ENCODE data around the gene ZNF526. TPM values are rescaled to one million over a fixed set of nuclear protein-coding genes. Genes with fewer than 3 reads are reported as not detected.
A peak's percentile ranks its signal among the peaks of the same experiment; 100 is the strongest.

ZNF526 gene
- total and polyA plus RNA-seq, 9 of the 15 experiments (the other 6 are each of a cell fraction or from before 2014, with no cell fraction given), result 1.3 to 17.9 (median 6.2) TPM

GRCh38 chr19:42219812-42220750 lies at the start of gene ZNF526 (continued):
- TF ChIP-seq MNT (conservative IDR thresholded peaks at IDR 0.05) (peak; percentile 85 to 90), E2F4 (CRISPR knock-in tag; IDR thresholded peaks at IDR 0.05; ENCODE audit: low read depth) (no peak), TAF7 (tag; IDR thresholded peaks at IDR 0.05) (peak; percentile 61; the same call in 1 of the 2 replicates), SMARCE1 (IDR thresholded peaks at IDR 0.05) (0 out of 2 replicates have a peak, but pooled peaks have one; percentile 4), FOXJ3 (CRISPR knock-in tag; IDR thresholded peaks at IDR 0.05) (no peak), THRAP3 (IDR thresholded peaks at IDR 0.05; ENCODE audit: borderline replicate concordance) (no peak), CBX8 (IDR thresholded peaks at IDR 0.05; ENCODE audit: borderline replicate concordance, extremely low read depth, low read depth, low read length, poor library complexity, severe bottlenecking) (no peak), PTBP1 (IDR thresholded peaks at IDR 0.05; ENCODE audit: low read depth, low read length) (no peak), GABPB2 (CRISPR knock-in tag; conservative IDR thresholded peaks at IDR 0.05) (no peak), KAT8 (IDR thresholded peaks at IDR 0.05; ENCODE audit: low read depth) (no peak), ZNF592 (IDR thresholded peaks at IDR 0.05) (peak; percentile 75; the same call in 1 of the 2 replicates), MLX (CRISPR knock-in tag; conservative IDR thresholded peaks at IDR 0.05) (no peak), ZNF274 (IDR thresholded peaks at IDR 0.05; ENCODE audit: borderline replicate concordance, low read depth, low read length) (no peak), GABPA (tag; conservative IDR thresholded peaks at IDR 0.05; ENCODE audit: low read depth) (no peak), POLR3G (IDR thresholded peaks at IDR 0.05; ENCODE audit: extremely low read depth, insufficient read length, insufficient replicate concordance) (no peak), ARID1B (IDR thresholded peaks at IDR 0.05) (peak; percentile 16; the same call in 1 of the 2 replicates)
- TF ChIP-seq, protein P1, sequence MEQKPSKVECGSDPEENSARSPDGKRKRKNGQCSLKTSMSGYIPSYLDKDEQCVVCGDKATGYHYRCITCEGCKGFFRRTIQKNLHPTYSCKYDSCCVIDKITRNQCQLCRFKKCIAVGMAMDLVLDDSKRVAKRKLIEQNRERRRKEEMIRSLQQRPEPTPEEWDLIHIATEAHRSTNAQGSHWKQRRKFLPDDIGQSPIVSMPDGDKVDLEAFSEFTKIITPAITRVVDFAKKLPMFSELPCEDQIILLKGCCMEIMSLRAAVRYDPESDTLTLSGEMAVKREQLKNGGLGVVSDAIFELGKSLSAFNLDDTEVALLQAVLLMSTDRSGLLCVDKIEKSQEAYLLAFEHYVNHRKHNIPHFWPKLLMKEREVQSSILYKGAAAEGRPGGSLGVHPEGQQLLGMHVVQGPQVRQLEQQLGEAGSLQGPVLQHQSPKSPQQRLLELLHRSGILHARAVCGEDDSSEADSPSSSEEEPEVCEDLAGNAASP (IDR thresholded peaks at IDR 0.05), result no peak

Data from K562 (cell line).